SKM-1 treated with dmso at 0.1 percent for 144 hours (cell line): ENCODE measurements around the gene FAM110D.

ENCODE experiments used
- DNase-seq: peaks from one replicate; lab custom pipeline; 2025; ENCODE audit not compliant: unreplicated experiment; lab: John Stamatoyannopoulos, UW

FAM110D gene

DNA sequence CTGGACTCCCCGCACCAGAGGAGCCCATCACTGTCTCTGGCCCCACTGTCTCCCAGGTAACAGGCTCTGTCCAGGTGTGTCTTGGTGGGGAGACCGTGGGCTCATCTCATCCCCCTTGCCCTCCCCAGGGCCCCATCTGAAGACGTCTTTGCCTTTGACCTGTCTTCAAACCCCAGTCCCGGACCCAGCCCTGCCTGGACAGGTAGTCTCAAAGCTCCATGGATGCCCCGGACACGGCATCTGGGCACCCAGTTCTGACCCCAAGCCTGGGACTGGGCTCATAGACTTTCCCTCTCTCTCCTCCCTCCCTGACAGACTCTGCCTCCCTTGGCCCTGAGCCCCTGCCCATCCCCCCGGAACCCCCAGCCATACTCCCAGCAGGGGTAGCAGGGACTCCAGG, 25.2 kb downstream of the FAM110D start:
- DNase-seq, result no peak

DNA sequence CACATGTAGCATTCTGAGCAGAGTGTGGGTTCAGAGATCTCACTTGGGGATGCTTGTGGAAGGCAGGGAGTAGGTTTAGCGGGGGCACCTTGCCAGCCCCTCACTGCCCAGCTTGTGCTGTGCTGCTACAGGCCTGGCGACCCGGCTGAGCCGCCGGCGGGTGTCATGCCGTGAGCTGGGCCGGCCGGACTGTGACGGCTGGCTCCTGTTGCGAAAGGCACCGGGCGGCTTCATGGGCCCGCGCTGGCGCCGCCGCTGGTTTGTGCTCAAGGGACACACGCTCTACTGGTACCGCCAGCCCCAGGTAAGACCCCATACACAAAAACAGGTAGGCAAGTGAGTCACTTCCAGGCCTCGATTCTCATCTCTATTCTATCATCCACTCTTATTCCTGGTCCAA, 26.0 kb downstream of the FAM110D start:
- no peak for DNase-seq

DNA sequence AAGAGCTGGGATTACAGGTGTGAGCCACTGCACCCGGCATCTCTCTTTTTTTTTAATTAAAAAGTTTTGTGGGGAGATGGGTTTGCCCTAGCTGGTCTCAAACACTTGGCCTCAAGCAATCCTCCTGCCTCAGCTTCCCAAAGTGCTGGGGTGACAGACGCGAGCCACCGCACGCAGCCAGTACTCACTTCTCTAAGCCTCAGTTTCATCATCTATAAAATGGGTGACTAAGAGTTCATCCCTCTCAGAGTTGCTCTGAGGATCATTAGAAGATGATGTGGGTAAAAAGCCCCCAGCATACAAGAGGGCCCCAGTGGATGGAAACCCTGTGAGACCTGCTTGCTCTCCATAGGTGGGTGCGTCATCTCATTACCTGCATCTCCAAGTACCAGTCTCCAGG, 29.0 kb downstream of the FAM110D start:
- no peak for DNase-seq

DNA sequence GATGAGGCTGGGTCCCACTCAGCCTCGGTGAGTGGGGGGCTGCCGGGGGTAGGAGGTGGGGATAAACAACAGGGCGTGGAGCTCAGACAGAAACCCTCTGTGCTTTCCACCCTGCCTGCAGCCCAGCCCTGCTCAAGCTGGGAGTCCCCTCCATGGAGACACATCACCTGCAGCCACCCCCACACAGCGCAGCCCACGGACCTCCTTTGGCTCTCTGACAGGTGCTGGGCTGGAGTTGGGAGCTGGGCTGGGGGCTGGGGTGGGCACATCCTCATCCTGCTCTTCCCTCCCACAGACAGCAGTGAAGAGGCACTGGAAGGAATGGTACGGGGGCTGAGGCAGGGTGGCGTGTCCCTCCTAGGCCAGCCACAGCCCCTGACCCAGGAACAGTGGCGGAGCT, 29.6 kb downstream of the FAM110D start:
- no peak for DNase-seq

DNA sequence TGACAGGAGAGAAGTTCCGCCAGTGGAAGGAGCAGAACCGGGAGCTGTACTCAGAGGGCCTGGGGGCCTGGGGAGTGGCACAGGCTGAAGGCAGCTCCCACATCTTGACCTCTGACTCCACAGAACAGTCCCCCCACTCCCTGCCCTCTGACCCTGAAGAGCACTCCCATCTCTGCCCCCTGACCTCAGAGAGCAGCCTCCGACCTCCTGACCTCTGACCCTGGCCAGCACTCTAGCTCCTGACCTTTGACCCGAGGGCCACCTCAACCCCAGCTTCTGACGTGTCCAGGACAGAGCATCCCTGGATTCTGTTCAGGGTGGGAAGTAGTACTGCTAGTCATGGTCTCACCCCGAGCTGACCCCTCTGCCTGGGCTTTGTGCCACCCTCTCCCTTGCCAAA, 30.5 kb downstream of the FAM110D start:
- DNase-seq, result no peak

DNA sequence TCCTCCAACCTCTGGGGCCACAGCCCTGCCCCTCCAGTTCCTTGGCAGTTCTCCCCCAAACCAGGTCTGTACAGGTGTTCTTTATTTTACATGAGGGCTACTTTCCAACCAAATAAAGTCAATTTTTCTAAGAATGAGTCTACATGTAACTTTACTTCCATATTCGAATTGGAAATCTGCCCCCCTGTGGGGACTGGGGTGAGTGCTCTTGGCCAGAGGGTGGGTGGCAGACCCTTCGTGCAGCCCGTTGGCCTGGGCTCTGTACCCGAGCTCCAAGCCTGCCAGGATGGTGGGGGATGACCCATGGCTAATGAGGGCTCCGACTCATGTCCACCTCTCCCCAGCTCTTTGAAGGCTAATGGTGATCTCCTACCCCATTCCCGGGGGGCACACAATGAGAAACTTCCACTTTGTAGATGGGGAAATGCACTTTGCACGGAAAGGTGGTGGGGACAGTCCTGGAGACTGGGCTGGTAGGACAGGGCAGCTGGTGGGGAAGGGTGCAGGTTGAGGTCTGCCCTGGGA, 30.9 kb downstream of the FAM110D start:
- no peak for DNase-seq

DNA sequence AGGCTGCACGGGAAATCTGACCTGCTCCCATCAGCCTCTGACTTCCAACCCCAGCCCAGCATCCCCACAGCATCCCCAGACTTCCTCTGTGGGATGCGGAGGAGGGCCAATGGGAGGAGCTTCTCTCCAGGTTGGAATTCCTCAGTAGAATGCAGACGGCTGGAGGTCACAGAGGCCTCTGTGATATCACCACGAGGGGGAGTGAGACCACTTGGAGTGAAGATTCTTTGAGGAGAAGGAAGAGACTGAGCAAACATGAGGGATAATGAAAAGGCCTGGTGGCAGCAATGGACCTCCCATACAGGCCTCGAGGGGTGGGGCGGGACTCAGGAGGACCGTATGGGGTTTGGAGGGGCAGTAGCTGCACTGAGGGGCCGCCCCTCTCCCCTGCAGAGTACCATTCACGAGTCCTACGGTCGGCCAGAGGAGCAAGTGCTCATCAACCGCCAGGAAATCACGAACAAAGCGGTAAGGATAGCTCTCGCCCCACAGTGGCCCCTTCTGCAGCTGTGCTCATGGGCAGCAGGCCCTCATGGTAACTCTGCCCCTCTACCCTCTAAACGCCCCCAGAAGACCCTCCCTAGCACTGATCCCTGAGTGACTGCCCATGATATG, 31.6 kb downstream of the FAM110D start, which contains the start of gene CATSPER4:
TSS of gene CATSPER4 (plus strand) at position 230 of the 615 bp plus-strand sequence. CDS start at position 256, 26 bp downstream.
- DNase-seq, result no peak

DNA sequence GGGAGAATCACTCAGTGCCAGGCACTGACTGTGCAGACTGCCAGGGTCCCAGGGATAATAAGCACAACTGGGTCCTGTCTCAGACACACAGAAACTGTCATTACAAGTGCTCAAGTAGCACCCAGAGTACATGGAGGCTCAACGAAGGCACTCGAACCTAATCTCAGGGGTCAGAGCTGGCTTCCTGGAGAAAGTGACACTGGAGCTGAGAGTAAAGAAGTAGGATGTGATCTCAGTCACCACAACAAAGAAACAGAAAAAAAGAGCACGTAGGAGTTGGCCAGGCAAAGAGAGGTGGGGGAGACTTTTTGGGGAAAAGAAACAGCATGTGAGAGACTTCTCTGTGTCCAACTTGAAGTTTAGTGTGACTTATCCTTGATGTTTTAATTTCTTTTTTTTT, 32.9 kb downstream of the FAM110D start:
- DNase-seq, result no peak

DNA sequence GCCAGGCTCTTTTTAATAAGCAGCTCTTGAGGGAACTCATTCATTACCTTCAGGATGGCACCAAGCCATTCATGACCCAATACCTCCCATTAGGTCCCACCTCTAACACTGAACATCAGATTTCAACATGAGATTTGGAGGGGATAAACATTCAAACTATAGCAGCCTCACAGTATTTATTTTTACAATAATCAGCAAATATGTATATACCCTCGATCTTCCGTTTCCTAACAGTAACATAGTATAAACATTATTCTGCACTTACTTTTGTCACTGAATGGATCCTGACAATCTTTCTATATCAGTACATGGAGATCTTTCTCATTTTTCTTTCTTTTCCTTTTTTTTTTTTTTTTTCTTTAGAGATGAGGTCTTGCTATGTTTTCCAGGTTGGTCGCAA, 36.9 kb downstream of the FAM110D start:
- no peak for DNase-seq

DNA sequence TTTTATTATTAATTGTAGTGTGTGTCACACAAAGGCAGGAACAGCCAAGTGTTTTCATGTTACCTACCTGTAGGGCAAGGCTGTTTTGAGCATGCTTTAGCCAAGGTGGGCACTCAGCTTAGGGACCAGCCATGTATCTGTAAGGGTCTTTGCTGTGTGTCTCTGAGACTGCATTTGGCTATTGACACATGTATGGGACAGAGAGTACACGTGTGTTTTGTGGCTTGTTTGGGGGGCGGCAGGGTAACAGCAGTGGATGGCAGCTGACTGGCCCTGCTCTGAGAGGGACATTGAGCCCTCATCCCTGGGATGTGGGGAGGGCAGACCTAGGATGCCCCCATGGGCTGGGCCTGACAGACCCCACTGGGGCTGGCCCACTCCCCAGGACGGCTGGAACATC, 38.4 kb downstream of the FAM110D start:
- DNase-seq, result no peak

DNA sequence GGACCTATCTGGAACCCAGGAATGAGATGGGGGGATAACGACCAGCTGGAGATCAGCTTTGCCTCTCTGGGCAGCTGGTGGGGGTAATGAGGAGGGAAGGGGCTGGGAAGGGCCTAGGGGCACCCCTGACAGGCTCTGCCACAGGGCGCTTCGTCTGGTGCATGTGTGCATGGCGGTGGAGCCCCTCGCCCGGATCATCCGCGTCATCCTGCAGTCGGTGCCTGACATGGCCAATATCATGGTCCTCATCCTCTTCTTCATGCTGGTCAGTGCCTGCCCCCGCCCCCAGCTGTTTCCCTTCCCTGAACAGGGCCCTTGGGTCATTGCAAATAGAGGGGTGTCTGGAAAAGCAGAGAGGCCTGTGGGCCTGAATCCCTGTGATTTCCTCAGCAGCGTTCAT, 38.9 kb downstream of the FAM110D start:
- DNase-seq, result no peak

DNA sequence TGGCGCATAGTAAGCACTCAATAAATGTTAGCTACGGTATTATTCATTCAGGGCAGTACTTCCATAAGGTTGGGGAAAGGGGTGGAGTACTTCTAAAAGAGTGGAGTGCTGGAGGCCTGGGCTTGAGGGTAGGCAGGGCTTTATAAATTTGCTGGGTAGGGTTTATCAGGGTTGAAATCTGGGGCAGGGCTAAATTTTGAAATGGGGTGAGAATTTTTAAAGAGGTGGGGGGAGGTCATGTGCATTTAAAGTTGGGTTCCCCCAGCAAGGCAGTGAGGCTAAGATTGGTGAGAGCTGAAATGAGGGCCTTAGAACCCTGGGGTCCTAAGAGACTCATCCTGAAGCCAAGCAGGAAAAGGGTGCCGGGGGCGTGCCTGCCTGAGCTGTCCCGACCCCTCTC, 41.5 kb downstream of the FAM110D start:
- DNase-seq, result no peak

DNA sequence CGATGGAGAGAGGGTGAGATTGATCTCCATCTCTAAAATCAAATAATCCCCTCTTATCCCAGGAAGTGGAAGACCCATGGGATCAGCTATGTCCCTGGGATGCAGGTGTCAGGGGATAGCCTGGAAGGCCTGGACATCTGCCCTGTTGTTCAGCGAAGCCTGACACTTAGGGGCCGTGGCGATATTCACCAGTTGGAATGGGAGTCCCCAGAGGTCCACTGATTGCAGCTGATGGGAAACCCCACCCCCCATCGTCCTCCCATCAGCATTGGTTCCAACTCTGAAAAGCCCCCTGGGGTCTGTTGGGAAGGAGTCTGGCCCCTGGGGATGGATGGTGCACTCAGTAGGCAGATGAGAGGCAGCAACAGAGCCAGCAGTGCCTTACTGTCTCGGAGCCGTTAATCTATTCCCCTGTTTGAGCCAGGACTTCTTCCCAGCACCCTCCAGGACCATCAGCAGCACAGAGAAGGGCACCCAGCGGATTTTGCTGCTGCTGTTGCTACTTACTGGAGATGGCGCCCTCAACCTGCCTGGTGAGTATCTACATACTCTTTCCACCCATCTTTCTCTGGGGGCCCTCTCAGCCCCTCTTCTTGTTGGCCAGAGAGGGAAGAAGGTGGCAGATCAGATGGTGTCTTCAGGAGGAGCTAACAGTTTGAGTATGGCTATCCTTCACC, 44.9 kb downstream of the FAM110D start:
- no peak for DNase-seq

DNA sequence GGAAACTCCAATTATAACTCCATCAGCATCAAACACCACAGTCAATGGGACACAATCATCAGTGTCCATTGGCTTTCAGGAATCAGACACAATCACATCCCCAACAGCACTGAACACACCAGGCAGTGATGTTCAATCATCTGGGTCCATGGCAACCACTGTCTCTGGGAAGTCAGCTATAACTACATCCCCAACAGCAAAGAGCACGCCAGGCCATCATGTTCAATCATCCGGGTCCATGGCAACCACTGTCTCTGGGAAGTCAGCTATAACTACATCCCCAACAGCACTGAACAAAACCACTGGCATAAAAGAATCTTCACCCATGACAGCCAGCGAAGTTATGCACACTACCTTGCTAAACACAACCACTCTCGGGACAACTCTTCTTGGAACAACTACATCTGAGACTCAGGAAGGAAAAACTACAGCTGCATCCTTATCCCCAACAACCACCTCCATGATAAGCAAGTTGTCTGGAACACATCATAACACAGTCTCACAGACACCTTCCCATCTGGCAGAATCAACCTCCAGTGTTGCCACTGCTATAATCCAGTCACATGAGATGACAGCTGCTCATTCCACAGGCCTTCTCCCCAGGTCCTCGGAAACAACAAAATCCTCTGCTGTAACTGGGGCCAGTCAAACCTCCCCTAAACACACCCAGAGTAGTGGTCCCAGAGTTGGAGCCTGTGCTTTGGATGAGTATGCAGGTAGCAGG, 51.4 kb downstream of the FAM110D start:
- no peak for DNase-seq

DNA sequence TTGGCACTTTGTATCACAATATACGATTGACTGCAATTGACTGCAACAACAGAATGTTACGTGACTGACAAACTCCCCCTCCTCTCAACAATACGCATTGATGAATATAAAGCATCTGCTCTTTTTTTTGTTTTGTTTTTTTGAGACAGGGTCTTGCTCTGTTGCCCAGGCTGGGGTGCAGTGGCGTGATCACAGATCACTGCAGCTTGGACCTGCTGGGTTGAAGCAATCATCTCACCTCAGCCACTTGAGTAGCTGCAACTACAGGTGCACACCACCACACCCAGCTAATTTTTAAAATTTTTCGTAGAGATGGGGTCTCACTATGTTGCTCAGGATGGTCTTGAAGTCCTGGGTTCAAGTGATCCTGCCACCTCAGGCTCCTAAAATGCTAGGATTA, 53.8 kb downstream of the FAM110D start:
- no peak for DNase-seq

DNA sequence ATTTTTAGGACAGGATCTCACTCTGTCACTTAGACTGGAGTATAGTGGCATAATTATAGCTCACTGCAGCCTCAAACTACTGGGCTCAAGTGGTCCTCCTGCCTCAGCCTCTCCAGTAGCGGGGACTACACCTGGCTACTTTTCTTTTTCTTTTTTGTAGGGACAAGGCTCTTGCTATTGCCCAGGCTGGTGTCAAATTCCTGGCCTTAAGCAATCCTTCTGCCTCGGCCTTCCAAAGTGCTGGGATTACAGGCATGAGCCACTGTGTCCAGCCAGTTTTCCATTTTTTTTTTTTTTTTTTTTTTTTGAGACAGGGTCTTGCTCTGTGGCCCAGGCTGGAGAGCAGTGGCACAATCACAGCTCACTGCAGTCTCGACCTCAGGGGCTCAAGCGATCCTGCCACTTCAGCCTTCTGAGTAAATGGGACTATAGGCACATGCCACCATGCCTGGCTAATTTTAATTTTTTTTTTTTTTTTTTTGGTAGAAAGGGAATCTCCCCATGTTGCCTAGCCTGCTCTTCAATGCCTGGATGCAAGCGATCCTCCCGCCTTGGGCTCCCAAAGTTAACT, 54.5 kb downstream of the FAM110D start:
- no peak for DNase-seq
